PFSK-1 (cell line): Measurements from ENCODE around the gene STAG1.

Experiments used
- POLR2AphosphoS5 ChIP-seq: IDR thresholded peaks from 2 replicates; pipeline ENCODE4 v1.6.1; 2012; ENCODE audit warnings: low read depth, mild to moderate bottlenecking, control low read depth, low read length, moderate library complexity
- SIN3A ChIP-seq: IDR thresholded peaks from 2 replicates; pipeline ENCODE4 v1.6.1; 2012; ENCODE audit warnings: mild to moderate bottlenecking, low read length, moderate library complexity, borderline replicate concordance; ENCODE audit not compliant: insufficient read depth

DNA sequence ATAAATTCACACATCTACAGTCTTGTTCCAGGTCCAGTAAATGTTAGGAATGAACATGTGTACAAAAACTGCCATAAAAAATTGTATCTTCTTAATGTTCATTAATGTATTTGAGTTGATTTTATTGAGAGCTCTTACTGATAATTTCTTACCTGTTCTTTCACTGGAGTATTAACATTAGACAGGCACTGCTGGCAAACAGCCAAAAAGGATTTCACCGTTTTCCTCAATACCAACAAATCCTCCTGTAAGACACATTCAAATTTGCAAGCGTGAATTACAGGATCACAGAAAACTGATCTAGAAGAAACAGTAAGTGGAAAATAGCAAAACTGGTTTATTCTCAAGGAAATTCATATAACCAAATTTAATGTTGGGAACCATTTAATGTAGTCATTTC lies 374.7 kb downstream of the STAG1 start:
- TF ChIP-seq POLR2AphosphoS5 (no peak), SIN3A (no peak)
